ENCODE measurements around the gene CMTM8. TPM values are rescaled to one million over a fixed set of nuclear protein-coding genes. Genes with fewer than 3 reads are reported as not detected.
A peak's percentile ranks its signal among the peaks of the same experiment; 100 is the strongest.

CMTM8 gene
- total and polyA plus RNA-seq, 2 donors (not counting 1 experiment from before 2014, with no cell fraction given), result under 0.01 to 0.50 TPM

- no peaks in the 10 kb centered on the region for H4K20me1 ChIP-seq (ENCODE audit: control insufficient read depth, extremely low read depth, insufficient read depth, low read length)
- no peak overlapping the region for H3K27ac ChIP-seq (ENCODE audit: insufficient read depth, low read length)
- H3K4me3 ChIP-seq (replicated peaks in 1 of 4; ENCODE audit: control extremely low read depth in 1 of 4, insufficient read depth in 1 of 4, low read depth in 3 of 4, low read length in 4 of 4), result no peak overlapping the region
- H3K4me2 ChIP-seq (ENCODE audit: extremely low read depth, insufficient read depth, low read length), result no peak overlapping the region
- DNase-seq (ENCODE audit: low read depth in 2 of 2), result peak in 1 of 2 donors; percentile 24
- H3K79me2 ChIP-seq (ENCODE audit: control insufficient read depth, insufficient read depth, low read length), result no peaks in the 10 kb centered on the region
- H3K27me3 ChIP-seq (ENCODE audit: control insufficient read depth, insufficient read depth, low read length), result no peaks in the 10 kb centered on the region
- H3K9me3 ChIP-seq (ENCODE audit: control insufficient read depth, insufficient read depth, low read depth, low read length), result no peaks in the 10 kb centered on the region
- H3K36me3 ChIP-seq (ENCODE audit: control insufficient read depth, insufficient read depth, low read length), result no peaks in the 10 kb centered on the region
- H3K9ac ChIP-seq (ENCODE audit: insufficient read depth, low read length), result no peak overlapping the region
- no peaks in the 10 kb centered on the region for H3K4me1 ChIP-seq (ENCODE audit: control insufficient read depth, extremely low read depth, insufficient read depth, low read length)
- no peak overlapping the region for H2AFZ ChIP-seq (ENCODE audit: low read length)
- TF ChIP-seq CTCF (conservative IDR thresholded peaks at IDR 0.05 in 1 of 2, IDR thresholded peaks at IDR 0.05 in 1 of 2; ENCODE audit: low read depth in 1 of 2, low read length in 2 of 2) (no peak), EZH2 (IDR thresholded peaks at IDR 0.05; ENCODE audit: low read length, missing control alignments) (no peak)
These were observed 66.9 kb downstream of the CMTM8 start for GRCh38 chr3:32305361-32305876.

GRCh38 chr3:32306072-32306471 is 67.6 kb downstream of the CMTM8 start:
- Histone ChIP-seq H4K20me1 (ENCODE audit: control insufficient read depth, extremely low read depth, insufficient read depth, low read length) (no peaks in the 10 kb centered on the region), H3K27ac (ENCODE audit: insufficient read depth, low read length) (no peak overlapping the region), H3K27me3 (ENCODE audit: control insufficient read depth, insufficient read depth, low read length) (no peaks in the 10 kb centered on the region), H3K4me2 (ENCODE audit: extremely low read depth, insufficient read depth, low read length) (no peak overlapping the region), H3K79me2 (ENCODE audit: control insufficient read depth, insufficient read depth, low read length) (no peaks in the 10 kb centered on the region), H3K36me3 (ENCODE audit: control insufficient read depth, insufficient read depth, low read length) (no peaks in the 10 kb centered on the region), H3K9me3 (ENCODE audit: control insufficient read depth, insufficient read depth, low read depth, low read length) (no peaks in the 10 kb centered on the region), H3K4me3 (replicated peaks in 1 of 4; ENCODE audit: control extremely low read depth in 1 of 4, insufficient read depth in 1 of 4, low read depth in 3 of 4, low read length in 4 of 4) (no peak overlapping the region), H3K4me1 (ENCODE audit: control insufficient read depth, extremely low read depth, insufficient read depth, low read length) (no peaks in the 10 kb centered on the region), H3K9ac (ENCODE audit: insufficient read depth, low read length) (no peak overlapping the region), H2AFZ (ENCODE audit: low read length) (no peak overlapping the region)
- no peak for DNase-seq (ENCODE audit: low read depth in 2 of 2)
- no peak for TF ChIP-seq CTCF (conservative IDR thresholded peaks at IDR 0.05 in 1 of 2, IDR thresholded peaks at IDR 0.05 in 1 of 2; ENCODE audit: low read depth in 1 of 2, low read length in 2 of 2)
- TF ChIP-seq EZH2 (IDR thresholded peaks at IDR 0.05; ENCODE audit: low read length, missing control alignments), result no peak

GRCh38 chr3:32307591-32307990 is 69.1 kb downstream of the CMTM8 start:
- DNase-seq (ENCODE audit: low read depth in 2 of 2), result no peak
- no peaks in the 10 kb centered on the region for H3K9me3 ChIP-seq (ENCODE audit: control insufficient read depth, insufficient read depth, low read depth, low read length)
- H2AFZ ChIP-seq (ENCODE audit: low read length), result no peak overlapping the region
- H3K4me1 ChIP-seq (ENCODE audit: control insufficient read depth, extremely low read depth, insufficient read depth, low read length), result no peaks in the 10 kb centered on the region
- H3K9ac ChIP-seq (ENCODE audit: insufficient read depth, low read length), result no peak overlapping the region
- H3K27ac ChIP-seq (ENCODE audit: insufficient read depth, low read length), result no peak overlapping the region
- H3K27me3 ChIP-seq (ENCODE audit: control insufficient read depth, insufficient read depth, low read length), result peaks cover 3% of the 10 kb centered on the region
- H4K20me1 ChIP-seq (ENCODE audit: control insufficient read depth, extremely low read depth, insufficient read depth, low read length), result no peaks in the 10 kb centered on the region
- H3K79me2 ChIP-seq (ENCODE audit: control insufficient read depth, insufficient read depth, low read length), result no peaks in the 10 kb centered on the region
- TF ChIP-seq EZH2 (IDR thresholded peaks at IDR 0.05; ENCODE audit: low read length, missing control alignments), result no peak
- no peak for TF ChIP-seq CTCF (conservative IDR thresholded peaks at IDR 0.05 in 1 of 2, IDR thresholded peaks at IDR 0.05 in 1 of 2; ENCODE audit: low read depth in 1 of 2, low read length in 2 of 2)
- H3K4me3 ChIP-seq (replicated peaks in 1 of 4; ENCODE audit: control extremely low read depth in 1 of 4, insufficient read depth in 1 of 4, low read depth in 3 of 4, low read length in 4 of 4), result no peak overlapping the region
- no peaks in the 10 kb centered on the region for H3K36me3 ChIP-seq (ENCODE audit: control insufficient read depth, insufficient read depth, low read length)
- no peak overlapping the region for H3K4me2 ChIP-seq (ENCODE audit: extremely low read depth, insufficient read depth, low read length)

Measured in fibroblast of lung (primary cell).